ENCODE measurements around the gene FLVCR2.

FLVCR2 gene

DNA sequence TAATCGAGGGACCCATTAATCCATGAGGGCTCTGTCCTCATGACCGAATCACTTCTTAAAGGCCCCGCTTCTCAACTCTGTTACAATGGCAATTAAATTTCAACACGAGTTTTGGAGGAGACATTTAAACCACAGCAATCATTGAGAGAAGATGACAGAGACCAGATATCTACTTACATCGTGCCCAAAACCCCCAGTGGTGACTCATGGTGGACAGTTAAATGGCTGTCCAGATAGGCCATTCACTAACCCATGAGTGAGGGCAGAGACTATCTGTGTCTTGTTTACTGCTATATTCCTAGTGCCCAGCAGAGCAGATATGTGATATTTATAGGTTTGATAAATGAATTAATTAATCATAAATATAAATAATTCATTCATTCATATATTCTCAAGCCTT lies 20.0 kb upstream of the FLVCR2 start:
- no peak for DNase-seq

DNA sequence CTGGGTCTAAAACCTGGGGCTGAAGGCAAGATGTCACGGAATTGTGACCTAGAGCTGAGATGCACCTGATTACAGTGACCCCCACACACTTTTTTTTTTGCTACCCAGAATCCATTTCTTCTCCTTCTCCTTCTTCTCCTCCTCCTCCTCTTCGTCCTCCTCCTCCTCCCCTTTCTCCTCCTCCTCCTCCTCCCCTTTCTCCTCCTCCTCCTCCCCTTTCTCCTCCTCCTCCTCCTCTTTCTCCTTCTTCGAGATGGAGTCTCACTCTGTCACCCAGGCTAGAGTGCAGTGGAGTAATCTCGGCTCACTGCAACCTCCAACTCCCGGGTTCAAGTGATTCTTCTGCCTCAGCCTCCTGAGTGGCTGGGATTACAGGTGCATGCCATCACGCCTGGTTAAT lies 19.4 kb upstream of the FLVCR2 start:
- DNase-seq = no peak

- peak; percentile 15 for DNase-seq
These were observed 18.8 kb upstream of the FLVCR2 start for GRCh38 chr14:75559451-75560222.

DNA sequence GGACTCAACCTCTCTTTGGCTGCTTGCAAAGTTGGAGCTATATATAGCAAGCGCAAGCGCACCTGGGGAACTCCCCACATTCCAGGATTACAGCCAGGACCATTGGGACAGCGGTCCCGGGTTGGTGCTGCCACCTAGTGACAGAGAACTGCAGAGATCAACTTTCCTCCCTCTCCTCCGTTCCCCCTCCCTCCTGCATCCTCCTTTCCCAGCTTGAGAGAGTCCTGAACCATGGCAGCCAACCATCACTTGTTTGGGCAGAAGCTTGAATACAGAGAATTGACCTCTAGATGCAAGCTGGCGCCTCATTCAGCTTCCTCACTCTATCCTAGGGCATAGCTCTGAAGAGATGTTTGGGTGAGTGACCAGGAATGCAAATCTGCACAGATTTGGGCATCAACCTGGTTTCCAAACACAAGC lies 17.4 kb upstream of the FLVCR2 start:
- DNase-seq = peak; percentile 80

DNA sequence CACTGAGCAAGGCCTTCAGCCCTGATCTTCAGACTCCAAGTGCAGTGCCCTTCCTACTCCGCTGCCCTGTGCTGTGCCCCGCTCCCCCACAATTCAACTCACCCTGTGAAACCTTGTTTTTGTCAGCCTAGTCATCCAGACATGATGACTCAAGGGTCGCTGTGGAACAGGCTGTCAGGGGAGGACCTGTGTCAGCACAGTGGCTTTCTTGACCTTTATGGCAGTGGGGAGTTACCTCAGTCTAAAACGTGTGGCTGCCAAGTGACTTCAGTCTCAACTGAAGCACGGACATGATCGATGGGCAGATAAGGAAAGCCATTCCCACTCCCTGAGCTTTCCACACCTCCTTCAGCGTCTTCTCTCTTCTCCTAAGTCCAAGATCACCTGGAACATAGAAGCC lies 16.3 kb upstream of the FLVCR2 start:
- DNase-seq = no peak

DNA sequence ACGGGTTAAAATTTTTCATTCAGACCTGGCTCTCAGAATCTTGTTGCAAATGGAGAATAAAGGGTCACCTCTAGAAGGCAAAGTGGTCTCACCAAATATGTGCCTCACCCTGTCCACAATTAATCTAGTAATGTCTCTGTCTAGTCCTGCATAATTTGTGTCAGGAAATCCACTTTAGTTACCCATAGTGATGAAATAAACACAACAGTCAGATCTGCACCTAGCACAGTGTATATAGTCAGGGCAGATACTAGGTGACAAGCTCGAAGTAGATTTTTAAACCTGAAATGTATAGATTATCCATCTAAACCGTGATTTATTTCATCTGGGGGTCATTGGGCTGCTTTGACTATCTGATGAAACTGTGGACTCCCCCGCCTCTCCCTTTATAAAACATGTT lies 15.9 kb upstream of the FLVCR2 start:
- no peak for DNase-seq

GRCh38 chr14:75563931-75564330 lies 14.5 kb upstream of the FLVCR2 start:
- DNase-seq = no peak

GRCh38 chr14:75565056-75565455 lies 13.4 kb upstream of the FLVCR2 start:
- no peak for DNase-seq

DNA sequence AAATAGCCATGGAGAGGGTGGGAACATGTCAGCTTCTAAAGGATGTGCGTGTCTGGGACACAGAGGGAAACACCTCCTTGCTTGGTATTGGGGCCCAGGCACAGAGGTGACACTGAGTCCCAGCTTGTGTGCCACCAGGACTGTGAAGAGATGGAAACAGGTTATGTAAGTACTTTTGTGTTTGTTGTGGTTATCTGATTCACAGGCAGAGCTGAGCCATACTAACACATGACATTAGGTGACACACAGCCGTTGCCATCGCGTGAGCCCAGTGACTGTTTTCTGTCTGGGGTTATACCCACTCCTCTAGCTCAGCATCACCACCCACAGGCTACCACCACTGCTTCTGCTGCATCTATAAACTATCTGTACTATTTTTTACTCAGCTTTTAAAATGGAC lies 12.1 kb upstream of the FLVCR2 start:
- DNase-seq = no peak

GRCh38 chr14:75566752-75567151 lies 11.7 kb upstream of the FLVCR2 start:
- DNase-seq = no peak

- no peak for DNase-seq
These were observed 10.3 kb upstream of the FLVCR2 start for GRCh38 chr14:75568140-75568539.

- no peak for DNase-seq
These were observed 9.6 kb upstream of the FLVCR2 start for GRCh38 chr14:75568791-75569190.

GRCh38 chr14:75570797-75571196 lies 7.6 kb upstream of the FLVCR2 start:
- DNase-seq = no peak

DNA sequence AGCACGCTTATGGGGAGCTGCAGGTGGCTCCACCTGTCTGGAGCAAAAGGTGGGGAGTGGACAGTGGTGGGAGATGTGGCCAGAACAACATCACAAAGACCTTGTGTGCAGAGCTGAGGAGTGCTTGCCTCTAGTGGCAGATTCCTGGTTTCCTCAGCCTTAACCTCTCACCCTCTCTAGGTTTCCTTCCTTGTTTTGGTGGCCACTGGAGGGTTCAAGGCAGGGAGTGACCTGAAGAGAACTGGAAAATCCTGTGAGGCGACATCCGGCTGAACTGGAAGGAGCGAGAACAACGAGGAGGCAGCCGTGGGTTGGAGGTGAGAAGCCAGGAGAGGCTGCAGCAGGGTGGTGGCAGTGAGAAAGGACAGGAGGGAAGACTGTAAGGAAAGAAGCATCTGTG lies 6.3 kb upstream of the FLVCR2 start:
- DNase-seq = no peak

DNA sequence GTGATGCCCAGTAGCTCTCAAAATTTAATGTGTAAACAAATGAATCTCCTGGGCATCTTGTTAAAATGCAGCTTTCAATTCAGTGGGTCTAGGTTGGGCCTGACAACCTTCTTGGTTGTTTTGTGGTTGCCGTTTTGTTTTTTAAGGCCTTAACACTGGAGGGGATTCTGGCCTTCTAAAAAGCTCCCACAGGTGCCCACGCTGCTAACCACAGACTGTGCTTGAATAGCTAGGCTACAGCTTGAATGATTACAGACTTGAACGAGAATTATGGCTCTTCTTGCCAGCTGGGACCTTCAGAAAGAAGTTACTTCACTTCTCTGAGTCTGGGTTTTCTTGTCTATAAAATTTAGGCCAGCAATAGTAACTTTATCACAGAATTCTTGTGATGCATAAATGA lies 1.3 kb upstream of the FLVCR2 start:
- no peak for DNase-seq

DNA sequence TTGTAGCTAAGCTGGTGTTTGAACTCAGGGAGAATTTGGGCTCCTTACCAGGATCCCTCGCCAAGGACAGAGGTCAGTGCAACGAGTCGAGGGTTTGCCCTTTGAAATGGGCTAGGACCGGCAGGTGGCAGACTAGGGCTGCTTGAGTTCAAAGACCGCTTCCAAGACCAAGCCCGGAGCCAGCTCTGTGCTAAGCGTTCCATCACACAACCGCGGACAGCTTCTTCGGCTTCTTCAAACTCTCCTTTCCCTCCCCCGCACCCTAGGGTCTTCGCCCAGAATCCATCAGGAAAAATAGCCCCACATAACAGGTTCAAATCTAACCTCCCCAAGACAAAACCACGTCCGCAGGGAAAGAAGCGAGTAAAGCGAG lies 705 bp upstream of the FLVCR2 start:
- peak; percentile 21 for DNase-seq

GRCh38 chr14:75578786-75579337 lies 442 bp downstream of the FLVCR2 start:
- no peak for DNase-seq

DNA sequence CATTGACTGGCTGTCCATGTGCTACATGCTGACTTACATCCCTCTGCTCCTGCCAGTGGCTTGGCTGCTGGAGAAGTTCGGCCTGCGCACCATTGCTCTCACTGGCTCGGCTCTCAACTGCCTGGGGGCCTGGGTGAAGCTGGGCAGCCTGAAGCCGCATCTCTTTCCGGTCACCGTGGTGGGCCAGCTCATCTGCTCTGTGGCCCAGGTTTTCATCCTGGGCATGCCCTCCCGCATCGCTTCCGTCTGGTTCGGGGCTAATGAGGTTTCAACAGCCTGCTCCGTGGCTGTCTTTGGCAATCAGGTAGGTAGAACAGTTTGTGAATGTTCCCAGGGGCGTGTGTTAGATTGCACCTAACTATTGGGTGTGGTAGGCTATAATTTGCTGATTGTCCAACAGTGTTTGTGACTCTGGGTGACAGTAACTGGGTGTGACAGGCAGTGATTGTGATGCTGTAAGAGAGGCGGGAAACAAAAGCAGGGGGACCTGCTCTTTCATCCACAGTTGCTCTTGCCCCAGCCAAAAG lies 981 bp downstream of the FLVCR2 start:
- no peak for DNase-seq

DNA sequence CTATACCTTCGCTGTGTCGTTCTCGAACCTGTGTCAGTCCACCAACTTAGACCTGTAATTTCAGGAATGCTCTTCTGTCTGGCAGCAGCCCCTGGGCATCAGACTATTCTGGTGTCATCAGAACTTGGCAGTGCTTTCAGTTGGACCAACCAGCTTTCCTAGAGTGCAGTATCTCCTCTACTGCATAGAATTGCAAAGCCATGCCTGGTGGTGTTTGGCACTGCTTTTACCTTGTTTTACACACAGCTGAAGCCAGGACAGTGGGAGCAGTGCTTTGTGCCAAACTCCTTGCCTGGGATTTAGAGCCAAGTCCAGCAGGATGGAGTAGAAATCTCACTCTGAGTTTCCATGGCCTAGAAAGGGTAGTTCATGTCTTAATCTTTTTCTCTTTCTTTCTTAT lies 1.5 kb downstream of the FLVCR2 start:
- DNase-seq = no peak

GRCh38 chr14:75587388-75587787 lies 9.0 kb downstream of the FLVCR2 start:
- DNase-seq = no peak

- DNase-seq = no peak
These were observed 11.5 kb downstream of the FLVCR2 start for GRCh38 chr14:75589931-75590330.

DNA sequence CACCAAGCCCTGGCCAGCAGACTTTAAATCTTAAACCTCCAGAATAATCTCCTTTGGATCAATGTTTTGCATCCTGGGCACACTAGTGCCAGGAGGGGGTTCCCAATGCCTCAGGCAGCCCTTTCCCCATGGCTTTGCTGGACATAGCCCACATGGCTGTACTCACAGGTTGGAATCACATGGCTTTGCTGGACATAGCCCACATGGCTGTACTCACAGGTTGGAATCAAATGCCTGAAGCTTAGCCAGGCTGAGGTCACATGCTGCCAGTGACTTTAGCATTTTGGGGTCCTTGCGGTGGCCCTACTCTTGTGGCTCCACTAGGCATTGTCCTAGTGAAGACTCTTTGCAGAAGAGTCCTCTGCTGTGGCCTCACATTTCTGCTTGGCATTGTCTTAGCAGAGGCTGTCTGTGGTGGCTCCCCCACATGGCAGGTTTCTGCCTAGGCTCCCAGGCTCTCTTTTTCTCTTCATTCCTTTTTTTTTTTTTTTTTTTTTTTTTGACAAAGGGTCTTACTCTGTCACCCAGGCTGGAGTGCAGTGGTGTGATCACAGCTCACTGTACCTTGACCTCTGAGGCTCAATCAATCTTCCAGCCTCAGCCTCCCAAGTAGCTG lies 13.0 kb downstream of the FLVCR2 start:
- no peak for DNase-seq

DNA sequence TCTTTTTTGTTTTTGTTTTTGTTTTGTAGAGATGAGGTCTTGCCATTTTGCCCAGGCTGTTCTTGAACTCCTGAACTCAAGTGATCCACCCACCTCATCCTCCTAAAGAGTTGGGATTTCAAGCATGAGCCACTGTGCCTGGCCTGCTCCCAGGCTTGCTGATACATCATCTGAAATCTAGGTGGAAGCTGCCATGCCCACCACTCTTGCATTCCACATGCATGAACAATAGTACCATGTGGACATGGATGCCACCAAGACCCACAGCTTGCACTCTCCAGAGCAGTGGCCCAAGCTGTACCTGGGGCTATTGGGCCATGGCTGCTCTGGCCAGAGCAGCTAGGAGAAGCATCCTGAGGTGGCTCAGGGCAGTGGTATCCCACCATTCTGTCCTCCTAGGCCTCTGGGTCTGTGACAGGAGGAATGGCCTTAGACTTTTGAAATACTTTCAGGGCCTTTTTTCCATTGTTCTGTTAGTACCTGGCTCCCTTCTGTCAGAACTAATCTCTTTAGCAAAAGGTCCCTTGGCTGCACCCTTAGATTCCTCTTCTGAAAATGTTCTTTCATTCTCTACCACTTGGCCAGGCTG lies 13.7 kb downstream of the FLVCR2 start:
- no peak for DNase-seq

GRCh38 chr14:75595226-75595625 lies 16.8 kb downstream of the FLVCR2 start:
- no peak for DNase-seq

Data from NCI-H1105 (cell line).